Measurements from ENCODE around the gene GNA12.

GNA12 gene

GRCh38 chr7:2844153-2845033 is at the start of gene GNA12:
GNA12 (minus strand) TSS chr7:2844308; CDS start chr7:2844161, 147 bp downstream.
- H3K27ac ChIP-seq: peak within 1 kb of the TSS; percentile 65
- TF ChIP-seq ZFX (IDR thresholded peaks at IDR 0.05; ENCODE audit: borderline replicate concordance) (no peak), CTCF (IDR thresholded peaks at IDR 0.05) (no peak)

- no peak overlapping the region for H3K27ac ChIP-seq
- TF ChIP-seq ZFX (IDR thresholded peaks at IDR 0.05; ENCODE audit: borderline replicate concordance): no peak
- no peak for TF ChIP-seq CTCF (IDR thresholded peaks at IDR 0.05)
Observed at GRCh38 chr7:2893411-2893861, 49.3 kb upstream of the GNA12 start.

GRCh38 chr7:2892549-2892948 is 48.4 kb upstream of the GNA12 start:
- H3K27ac ChIP-seq: no peak overlapping the region

GRCh38 chr7:2887816-2888215 is 43.7 kb upstream of the GNA12 start:
- no peak for TF ChIP-seq CTCF (IDR thresholded peaks at IDR 0.05)
- TF ChIP-seq ZFX (IDR thresholded peaks at IDR 0.05; ENCODE audit: borderline replicate concordance): no peak
- H3K27ac ChIP-seq: no peak overlapping the region

More at GRCh38 chr7:2892549-2892948, 48.4 kb upstream of the GNA12 start:
- no peak for TF ChIP-seq CTCF (IDR thresholded peaks at IDR 0.05)
- no peak for TF ChIP-seq ZFX (IDR thresholded peaks at IDR 0.05; ENCODE audit: borderline replicate concordance)

- peak; percentile 98 for TF ChIP-seq CTCF (IDR thresholded peaks at IDR 0.05)
- TF ChIP-seq ZFX (IDR thresholded peaks at IDR 0.05; ENCODE audit: borderline replicate concordance): no peak
- no peak overlapping the region for H3K27ac ChIP-seq
Observed at GRCh38 chr7:2886900-2887299, 42.8 kb upstream of the GNA12 start.

- no peak for TF ChIP-seq CTCF (IDR thresholded peaks at IDR 0.05)
- TF ChIP-seq ZFX (IDR thresholded peaks at IDR 0.05; ENCODE audit: borderline replicate concordance): no peak
Observed at GRCh38 chr7:2886391-2886790, 42.3 kb upstream of the GNA12 start.

GRCh38 chr7:2884161-2884560 is 40.1 kb upstream of the GNA12 start:
- TF ChIP-seq CTCF (IDR thresholded peaks at IDR 0.05) (no peak), ZFX (IDR thresholded peaks at IDR 0.05; ENCODE audit: borderline replicate concordance) (no peak)
- H3K27ac ChIP-seq: no peak overlapping the region

More at GRCh38 chr7:2886391-2886790, 42.3 kb upstream of the GNA12 start:
- no peak overlapping the region for H3K27ac ChIP-seq

Data from 22Rv1 (cell line).